DMS79 treated with DMSO at 0.1 percent for 48 hours (cell line): ENCODE data around the gene SMIM5.
A peak's percentile ranks its signal among the peaks of the same experiment; 100 is the strongest.
"Not testable (repeated sequence)": the region's sequence is repeated elsewhere in the genome, so short reads cannot be mapped to it uniquely, and the experiment has no call there.

Source experiments
- DNase-seq: peaks from one replicate; lab custom pipeline; 2025; lab: John Stamatoyannopoulos, UW

The SMIM5 gene

GRCh38 chr17:75632863-75633485, at the start of gene SMIM5:
Gene SMIM5, plus strand, starts transcription at chr17:75633434. Its CDS starts 6,768 bp downstream, at chr17:75640202.
- DNase-seq, result peak; percentile 25

- no peak for DNase-seq
These were observed 48.4 kb upstream of the SMIM5 start for GRCh38 chr17:75584849-75585175.

- DNase-seq, result peak; percentile 30
These were observed 45.3 kb upstream of the SMIM5 start, which contains the start of gene MYO15B for GRCh38 chr17:75587675-75588595. Gene MYO15B, plus strand, starts transcription at chr17:75587800. Its CDS starts 258 bp downstream, at chr17:75588058.

GRCh38 chr17:75588596-75589011, 44.6 kb upstream of the SMIM5 start:
- DNase-seq, result no peak

GRCh38 chr17:75589012-75589918, 44.0 kb upstream of the SMIM5 start:
- peak; percentile 87 for DNase-seq

- peak; percentile 27 for DNase-seq
These were observed 43.3 kb upstream of the SMIM5 start for GRCh38 chr17:75589919-75590303.

GRCh38 chr17:75590314-75590761, 42.9 kb upstream of the SMIM5 start:
- no peak for DNase-seq

GRCh38 chr17:75590849-75591721, 42.1 kb upstream of the SMIM5 start:
- no peak for DNase-seq

- DNase-seq, result no peak
These were observed 41.4 kb upstream of the SMIM5 start for GRCh38 chr17:75591722-75592302.

GRCh38 chr17:75592348-75593020, 40.8 kb upstream of the SMIM5 start:
- DNase-seq, result no peak

GRCh38 chr17:75593430-75593829, 39.8 kb upstream of the SMIM5 start:
- DNase-seq, result not testable (repeated sequence)

- DNase-seq, result no peak
These were observed 38.5 kb upstream of the SMIM5 start for GRCh38 chr17:75594499-75595283.

- DNase-seq, result no peak
These were observed 37.8 kb upstream of the SMIM5 start for GRCh38 chr17:75595284-75595919.

- DNase-seq, result no peak
These were observed 37.3 kb upstream of the SMIM5 start for GRCh38 chr17:75595920-75596313.

GRCh38 chr17:75596320-75597087, 36.7 kb upstream of the SMIM5 start:
- no peak for DNase-seq

- DNase-seq, result no peak
These were observed 31.9 kb upstream of the SMIM5 start for GRCh38 chr17:75601057-75601987.

GRCh38 chr17:75602644-75603043, 30.6 kb upstream of the SMIM5 start:
- DNase-seq, result no peak
